ENCODE results near the gene BCL6. TPM values are rescaled to one million over a fixed set of nuclear protein-coding genes. Genes with fewer than 3 reads are reported as not detected.

Gene BCL6
- total and polyA plus RNA-seq, 9 of the 15 experiments (the other 6 are each of a cell fraction or from before 2014, with no cell fraction given), result 0.08 to 3.5 (median 1.6) TPM

GRCh38 chr3:187738331-187739093, 6.8 kb downstream of the BCL6 start (continued):
- TF ChIP-seq ZNF395 (CRISPR knock-in tag; IDR thresholded peaks at IDR 0.05) (peak; percentile 62; the same call in 1 of the 2 replicates), CREM (IDR thresholded peaks at IDR 0.05; ENCODE audit: low read depth) (peak; percentile 30; the same call in 1 of the 2 replicates), CUX1 (CRISPR knock-in tag; IDR thresholded peaks at IDR 0.05) (0 out of 2 replicates have a peak, but pooled peaks have one; percentile 19), REST (IDR thresholded peaks at IDR 0.05; ENCODE audit: borderline replicate concordance) (peak; percentile 60; the same call in 1 of the 2 replicates), REST (CRISPR knock-in tag; IDR thresholded peaks at IDR 0.05; ENCODE audit: low read depth) (no peak), SRF (CRISPR knock-in tag; IDR thresholded peaks at IDR 0.05) (peak in 1 of 2 experiments; percentile 89; a peak in 2 of 4 replicates), GTF2E2 (tag; IDR thresholded peaks at IDR 0.05) (no peak), TAF7 (tag; IDR thresholded peaks at IDR 0.05) (no peak), CC2D1A (IDR thresholded peaks at IDR 0.05) (peak; percentile 40; the same call in 1 of the 2 replicates), YBX1 (IDR thresholded peaks at IDR 0.05) (no peak), ZSCAN29 (IDR thresholded peaks at IDR 0.05) (peak; percentile 93)
